Parathyroid adenoma (tissue), 2 donors: ENCODE results near the gene ANKRD26.

Experiments
- H2AFZ ChIP-seq: fragments of 300-600 bp; sonication (generic); one replicate; pipeline ENCODE4 v1.7.0; 2017; ENCODE audit warnings: antibody characterized with exemption, mild to moderate bottlenecking
- H3K27ac ChIP-seq: fragments of 300-600 bp; sonication (generic); one replicate; pipeline ENCODE4 v1.7.0; 2017
- H3K27me3 ChIP-seq: fragments of 300-600 bp; sonication (generic); one replicate; pipeline ENCODE4 v1.7.0; 2017; ENCODE audit warnings: low read length; ENCODE audit not compliant: control insufficient read depth, insufficient read depth
- H3K36me3 ChIP-seq: fragments of 300-600 bp; sonication (generic); one replicate; pipeline ENCODE4 v1.7.0; 2017; ENCODE audit warnings: low read length; ENCODE audit not compliant: control insufficient read depth, insufficient read depth
- H3K4me1 ChIP-seq: fragments of 300-600 bp; sonication (generic); one replicate; pipeline ENCODE4 v1.7.0; 2017; ENCODE audit warnings: control low read depth
- H3K4me2 ChIP-seq: fragments of 300-600 bp; sonication (generic); one replicate; pipeline ENCODE4 v1.7.0; 2017; ENCODE audit warnings: low read length
- H3K4me3 ChIP-seq: fragments of 300-600 bp; sonication (generic); one replicate; pipeline ENCODE4 v1.7.0; 2017; ENCODE audit warnings: low read depth, low read length
- H3K79me2 ChIP-seq: fragments of 300-600 bp; sonication (generic); one replicate; pipeline ENCODE4 v1.7.0; 2017; ENCODE audit warnings: control low read depth
- H3K9ac ChIP-seq: fragments of 300-600 bp; sonication (generic); one replicate; pipeline ENCODE4 v1.7.0; 2017; ENCODE audit warnings: mild to moderate bottlenecking
- H3K9me3 ChIP-seq: fragments of 300-600 bp; sonication (generic); one replicate; pipeline ENCODE4 v1.7.0; 2017; ENCODE audit warnings: low read length; ENCODE audit not compliant: control insufficient read depth
- CTCF ChIP-seq: fragments of 300-600 bp; sonication (generic); IDR thresholded peaks from one replicate; pipeline ENCODE4 v1.7.0; 2017; ENCODE audit warnings: antibody characterized with exemption, mild to moderate bottlenecking
- donor health status: primary hyperparathyroidism.

Gene ANKRD26

GRCh38 chr10:27099916-27100812, at the start of gene ANKRD26:
Gene ANKRD26, minus strand, starts transcription at chr10:27100494. Its CDS starts 168 bp downstream, at chr10:27100326.
- no peaks in the 10 kb centered on the region for H3K4me1 ChIP-seq
- H2AFZ ChIP-seq: peak within 1 kb of the TSS; percentile 76
- peaks cover 11% of the 10 kb centered on the region for H3K79me2 ChIP-seq
- no peaks in the 10 kb centered on the region for H3K36me3 ChIP-seq
- H3K9me3 ChIP-seq: no peaks in the 10 kb centered on the region
- peak within 1 kb of the TSS; percentile 87 for H3K27ac ChIP-seq
- H3K27me3 ChIP-seq: no peaks in the 10 kb centered on the region
- H3K4me2 ChIP-seq: peak within 1 kb of the TSS; percentile 78
- peak within 1 kb of the TSS; percentile 91 for H3K4me3 ChIP-seq
- H3K9ac ChIP-seq: peak within 1 kb of the TSS; percentile 51
- no peak for TF ChIP-seq CTCF

- no peaks in the 10 kb centered on the region for H3K36me3 ChIP-seq
- H3K4me1 ChIP-seq: peaks cover 5% of the 10 kb centered on the region
- H3K9ac ChIP-seq: no peak overlapping the region
Measured at GRCh38 chr10:27147701-27148100, 47.4 kb upstream of the ANKRD26 start.

GRCh38 chr10:27145937-27146336, 45.6 kb upstream of the ANKRD26 start:
- H3K36me3 ChIP-seq: no peaks in the 10 kb centered on the region

More at GRCh38 chr10:27147701-27148100, 47.4 kb upstream of the ANKRD26 start:
- H3K27me3 ChIP-seq: no peaks in the 10 kb centered on the region
- no peak overlapping the region for H3K4me2 ChIP-seq
- no peak overlapping the region for H2AFZ ChIP-seq
- TF ChIP-seq CTCF: no peak
- H3K27ac ChIP-seq: no peak overlapping the region
- H3K79me2 ChIP-seq: peaks cover 49% of the 10 kb centered on the region
- H3K9me3 ChIP-seq: no peaks in the 10 kb centered on the region
- H3K4me3 ChIP-seq: no peak overlapping the region

GRCh38 chr10:27143686-27144085, 43.4 kb upstream of the ANKRD26 start:
- H3K27ac ChIP-seq: no peak overlapping the region
- H3K27me3 ChIP-seq: no peaks in the 10 kb centered on the region
- no peak for TF ChIP-seq CTCF
- no peaks in the 10 kb centered on the region for H3K9me3 ChIP-seq
- no peak overlapping the region for H2AFZ ChIP-seq
- H3K4me3 ChIP-seq: no peak overlapping the region
- H3K4me2 ChIP-seq: no peak overlapping the region
- H3K79me2 ChIP-seq: peaks cover 26% of the 10 kb centered on the region
- H3K4me1 ChIP-seq: no peaks in the 10 kb centered on the region
- H3K9ac ChIP-seq: no peak overlapping the region
- H3K36me3 ChIP-seq: no peaks in the 10 kb centered on the region

More at GRCh38 chr10:27145937-27146336, 45.6 kb upstream of the ANKRD26 start:
- no peaks in the 10 kb centered on the region for H3K4me1 ChIP-seq
- H3K79me2 ChIP-seq: peaks cover 38% of the 10 kb centered on the region
- H3K4me2 ChIP-seq: no peak overlapping the region
- no peak overlapping the region for H3K9ac ChIP-seq
- no peak overlapping the region for H2AFZ ChIP-seq
- no peaks in the 10 kb centered on the region for H3K27me3 ChIP-seq
- H3K4me3 ChIP-seq: no peak overlapping the region
- TF ChIP-seq CTCF: no peak
- no peak overlapping the region for H3K27ac ChIP-seq
- no peaks in the 10 kb centered on the region for H3K9me3 ChIP-seq
